GM12878 (cell line): Measurements from ENCODE around the gene LPCAT4. TPM values are rescaled to one million over a fixed set of nuclear protein-coding genes. Genes with fewer than 3 reads are reported as not detected.
A peak's percentile ranks its signal among the peaks of the same experiment; 100 is the strongest.

Source experiments
- ATAC-seq: fragments of 200-7000 bp; cut with Tn5 transposase; 3 replicates; pipeline ENCODE4 v1.9.1; 2020; ENCODE audit warnings: mild to moderate bottlenecking, moderate library complexity
- BruUV-seq: library from RNA; stranded (reverse); fragments of 400-500 nt; replicated peaks from 2 replicates; lab custom pipeline; 2021; lab: Mats Ljungman, UMichigan
- CTCF ChIA-PET: fragments of 300-600 bp; sonication (Branson Sonifier 250); formaldehyde crosslinking; extraction: SDS; loops from one replicate; lab custom pipeline; 2021; ENCODE audit warnings: inconsistent platforms; lab: Yijun Ruan, JAX
- POLR2A ChIA-PET: fragments of 350-600 bp; formaldehyde crosslinking; extraction: SDS; loops from one replicate; lab custom pipeline; 2021; ENCODE audit warnings: inconsistent platforms; lab: Charles Lee
- RAD21 ChIA-PET: fragments of 300-600 bp; sonication (Branson Sonifier 250); formaldehyde crosslinking; loops from one replicate; lab custom pipeline; 2023; ENCODE audit warnings: antibody characterized with exemption; ENCODE audit not compliant: unreplicated experiment; lab: Charles Lee
- SMC1A ChIA-PET: fragments of 300-600 bp; sonication (Branson Sonifier 250); formaldehyde crosslinking; loops from one replicate; lab custom pipeline; 2023; ENCODE audit not compliant: unreplicated experiment, uncharacterized antibody; lab: Charles Lee
- DNase-seq: peaks from one replicate; pipeline ENCODE4 v3.0.0-alpha.2; 2011; ENCODE audit warnings: low read depth, low spot score
- FAIRE-seq: peaks from 3 replicates; lab custom pipeline; 2011; peaks lifted over from hg19 to GRCh38; lab: Jason Lieb, UNC
- H2AFZ ChIP-seq: 2 replicates; pipeline ENCODE4 v1.6.0; 2011; ENCODE audit warnings: low read depth, low read length, control low read depth; ENCODE audit not compliant: control insufficient read depth
- H3K27ac ChIP-seq: 2 replicates; pipeline ENCODE4 v1.5.1; 2011; ENCODE audit warnings: control low read depth; ENCODE audit not compliant: control insufficient read depth, insufficient read depth
- H3K27me3 ChIP-seq, 2 experiments: replicated peaks in 1 of 2; 2 replicates each; pipeline versions ENCODE4 v1.6.0 to v1.6.1; 2011; ENCODE audit warnings: low read length in 1 of 2; ENCODE audit not compliant: control insufficient read depth in 2 of 2, insufficient read depth in 2 of 2
- H3K36me3 ChIP-seq, 2 experiments: 2 replicates each; pipeline ENCODE4 v1.5.1; 2011; ENCODE audit warnings: low read length in 1 of 2; ENCODE audit not compliant: control insufficient read depth in 2 of 2, insufficient read depth in 2 of 2
- H3K4me1 ChIP-seq: 2 replicates; pipeline ENCODE4 v1.6.1; 2011; ENCODE audit warnings: mild to moderate bottlenecking, low read length, moderate library complexity, mixed read lengths; ENCODE audit not compliant: control insufficient read depth, insufficient read depth
- H3K4me2 ChIP-seq: 2 replicates; pipeline ENCODE4 v1.6.0; 2011; ENCODE audit warnings: control low read depth; ENCODE audit not compliant: control insufficient read depth, insufficient read depth
- H3K4me3 ChIP-seq: fragments of 200-600 bp; sonication (generic); 2 replicates; pipeline ENCODE4 v1.5.1; 2016
- H3K79me2 ChIP-seq: 2 replicates; pipeline ENCODE4 v1.6.0; 2011; ENCODE audit warnings: low read length; ENCODE audit not compliant: control insufficient read depth, insufficient read depth
- H3K9ac ChIP-seq: 2 replicates; pipeline ENCODE4 v1.8.0; 2011; ENCODE audit warnings: low read length, control low read depth, mixed read lengths; ENCODE audit not compliant: control insufficient read depth, insufficient read depth
- H3K9me3 ChIP-seq: replicated peaks from 3 replicates; pipeline ENCODE4 v1.5.1; 2011; ENCODE audit warnings: mild to moderate bottlenecking, low read length; ENCODE audit not compliant: control insufficient read depth, insufficient read depth
- H4K20me1 ChIP-seq: 2 replicates; pipeline ENCODE4 v1.6.0; 2011; ENCODE audit not compliant: control insufficient read depth, insufficient read depth
- ESRRA ChIP-seq: IDR thresholded peaks from 2 replicates; pipeline ENCODE4 v1.6.1; 2012; ENCODE audit warnings: mild to moderate bottlenecking, low read length, improper control_type of control experiment
- HDAC6 ChIP-seq: fragments of 200-600 bp; sonication (generic); IDR thresholded peaks from one replicate; pipeline ENCODE4 v1.8.0; 2017; ENCODE audit warnings: antibody characterized with exemption; ENCODE audit not compliant: unreplicated experiment
- NBN ChIP-seq: fragments of 450-650 bp; IDR thresholded peaks from 2 replicates; pipeline ENCODE4 v1.6.1; 2016
- SREBF2 ChIP-seq: IDR thresholded peaks from 2 replicates; pipeline ENCODE4 v1.6.1; 2012; ENCODE audit warnings: mild to moderate bottlenecking, low read length
- TARDBP ChIP-seq: IDR thresholded peaks from 2 replicates; pipeline ENCODE4 v1.6.1; 2016; ENCODE audit warnings: borderline replicate concordance
- ZSCAN29 ChIP-seq: fragments of 450-650 bp; IDR thresholded peaks from 2 replicates; pipeline ENCODE4 v1.6.1; 2017; ENCODE audit warnings: mild to moderate bottlenecking, moderate library complexity
- WGBS: methylation state at CpG from one replicate; pipeline ENCODE4 v1.1.6; 2016; ENCODE audit warnings: low lambda C conversion rate; ENCODE audit not compliant: insufficient replicate concordance, insufficient coverage; ENCODE audit errors: missing lambda C conversion rate; 5-methylcytosine and 5-hydroxymethylcytosine counted together
- in situ Hi-C: fragments of 300-500 bp; cut with MboI; formaldehyde crosslinking; loops from 9 replicates; pipeline ENCODE4 v1.14.3; 2018; ENCODE audit warnings: mixed read lengths
- intact Hi-C: fragments of 100-400 bp; cut with micrococcal nuclease; formaldehyde crosslinking; loops from one replicate; pipeline ENCODE4 v1.14.2; 2022; ENCODE audit not compliant: unreplicated experiment
- polyA plus RNA-seq, 11 experiments: library from polyadenylated mRNA; depleted of rRNA in 4 of 11; unstranded in 6 of 11; stranded (reverse) in 5 of 11; fragments of >200 nt; fragmentation: Nextera tagmentation in 4 of 11; fragmentation: Illumina TruSeq in 1 of 11; extraction: Ambion mirVana in 4 of 11; extraction: Trizol in 1 of 11; gene quantifications; 1 replicate in 1 of 11; 2 replicates in 10 of 11; pipeline versions ENCODE4 v1.2.1 to v1.2.3, GENCODE V29; 2011 to 2016; ENCODE audit warnings: inconsistent platforms in 2 of 11, missing spikeins in 2 of 11, low read depth in 1 of 11
- total RNA-seq, 4 experiments: library from RNA; depleted of rRNA in 3 of 4; stranded (reverse); fragments of >200 nt in 3 of 4; fragmentation: Illumina TruSeq in 1 of 4; extraction: Trizol in 1 of 4; gene quantifications; 2 replicates each; pipeline versions ENCODE4 v1.2.1 to v1.2.3, GENCODE V29; 2013 to 2021
- TF ChIP-seq, protein P1 (sequence below): fragments of 450-650 bp; IDR thresholded peaks from 2 replicates; pipeline ENCODE4 v1.6.1; 2016; ENCODE audit warnings: mild to moderate bottlenecking
- TF ChIP-seq, protein P2 (sequence below): fragments of 150-350 bp; IDR thresholded peaks from 2 replicates; pipeline ENCODE4 v1.6.1; 2016; ENCODE audit warnings: low read depth, low read length

The LPCAT4 gene
- total and polyA plus RNA-seq, 10 of the 15 experiments (the other 5 are each of a cell fraction or from before 2014, with no cell fraction given): 14.4 to 57.2 (median 33.0) TPM

GRCh38 chr15:34330279-34330678 lies 36.7 kb downstream of the LPCAT4 start:
- ChIA-PET POLR2A (interaction anchor here (0.6 to 5.0 kb wide), 10 partner anchors 9 to 637 kb away, joined by 3 to 60 read pairs (median 6); partner anchors contain the start of genes LPCAT4, NOP10 and NUTM1), SMC1A (interaction anchor here (0.6 to 6.8 kb wide), 8 partner anchors 12 to 89 kb away, joined by 3 to 107 read pairs (median 6); partner anchors contain the start of genes LPCAT4, NOP10 and NUTM1), CTCF (interaction anchor here (1.1 to 3.9 kb wide), 6 partner anchors 12 to 88 kb away, joined by 3 to 31 read pairs (median 14); partner anchors contain the start of genes LPCAT4, NOP10 and NUTM1), RAD21 (interaction anchor here (1.4 to 6.6 kb wide), 7 partner anchors 7 to 100 kb away, joined by 4 to 57 read pairs (median 20); partner anchors contain the start of genes LPCAT4 and SLC12A6)
- Histone ChIP-seq H4K20me1 (no peaks in the 10 kb centered on the region), H3K4me2 (peak overlapping the region; percentile 53), H3K27ac (peak overlapping the region; percentile 90; the same call in 1 of the 2 replicates), H3K9me3 (no peaks in the 10 kb centered on the region), H3K9ac (no peak overlapping the region), H3K27me3 (no peaks in the 10 kb centered on the region), H3K4me3 (peak overlapping the region; percentile 40; the same call in 1 of the 2 replicates), H3K79me2 (peaks cover 91% of the 10 kb centered on the region), H2AFZ (no peak overlapping the region), H3K36me3 (no peaks in the 10 kb centered on the region), H3K4me1 (peaks cover 36% of the 10 kb centered on the region)
- no peak for ATAC-seq
- TF ChIP-seq NBN: no peak
- TF ChIP-seq, protein P1, sequence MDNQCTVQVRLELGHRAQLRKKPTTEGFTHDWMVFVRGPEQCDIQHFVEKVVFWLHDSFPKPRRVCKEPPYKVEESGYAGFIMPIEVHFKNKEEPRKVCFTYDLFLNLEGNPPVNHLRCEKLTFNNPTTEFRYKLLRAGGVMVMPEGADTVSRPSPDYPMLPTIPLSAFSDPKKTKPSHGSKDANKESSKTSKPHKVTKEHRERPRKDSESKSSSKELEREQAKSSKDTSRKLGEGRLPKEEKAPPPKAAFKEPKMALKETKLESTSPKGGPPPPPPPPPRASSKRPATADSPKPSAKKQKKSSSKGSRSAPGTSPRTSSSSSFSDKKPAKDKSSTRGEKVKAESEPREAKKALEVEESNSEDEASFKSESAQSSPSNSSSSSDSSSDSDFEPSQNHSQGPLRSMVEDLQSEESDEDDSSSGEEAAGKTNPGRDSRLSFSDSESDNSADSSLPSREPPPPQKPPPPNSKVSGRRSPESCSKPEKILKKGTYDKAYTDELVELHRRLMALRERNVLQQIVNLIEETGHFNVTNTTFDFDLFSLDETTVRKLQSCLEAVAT: peak; percentile 37
- BruUV-seq: no TSS peak
- no peak for FAIRE-seq
- intact Hi-C loops: no loop called here
- in situ Hi-C loops: no loop called here
- 90% methylated on average over 5 of the region's 5 CpGs for WGBS
- DNase-seq: no peak

DNA sequence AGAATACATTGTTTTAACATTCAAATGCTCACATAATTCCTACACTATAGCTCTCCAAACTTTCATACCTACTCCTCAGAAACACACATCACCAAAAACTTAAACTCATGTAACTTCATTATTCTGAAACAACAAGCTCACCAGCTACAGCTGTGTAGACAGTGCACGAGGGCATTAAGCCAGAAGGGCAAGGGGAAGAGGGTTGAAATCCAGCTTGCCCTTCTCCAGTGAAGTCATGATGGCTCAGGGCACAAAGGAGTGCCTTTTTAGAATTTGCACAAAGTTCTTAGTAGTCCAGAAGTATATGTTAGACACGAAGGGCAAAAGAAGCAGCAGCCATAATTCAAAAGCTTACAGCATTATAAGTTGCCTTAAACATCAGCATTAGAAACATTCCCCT lies 38.0 kb downstream of the LPCAT4 start:
- WGBS: 0% methylated on average over 2 of the region's 2 CpGs
- CTCF ChIA-PET: interaction anchor here (1.6 to 3.9 kb wide), 6 partner anchors 8 to 87 kb away, joined by 3 to 31 read pairs (median 18); partner anchors contain the start of genes LPCAT4, NOP10, NUTM1 and SLC12A6
- Histone ChIP-seq H3K79me2 (peaks cover 92% of the 10 kb centered on the region), H3K4me1 (peaks cover 36% of the 10 kb centered on the region), H3K4me3 (peak overlapping the region; percentile 62), H3K9me3 (no peaks in the 10 kb centered on the region), H3K36me3 (no peaks in the 10 kb centered on the region), H3K4me2 (peak overlapping the region; percentile 73), H3K27me3 (no peaks in the 10 kb centered on the region), H3K27ac (peak overlapping the region; percentile 90), H4K20me1 (no peaks in the 10 kb centered on the region), H3K9ac (peak overlapping the region; percentile 64), H2AFZ (peak overlapping the region; percentile 37; the same call in 1 of the 2 replicates)
- POLR2A ChIA-PET: interaction anchor here (1.1 to 5.0 kb wide), 7 partner anchors 8 to 73 kb away, joined by 3 to 60 read pairs (median 8); partner anchors contain the start of genes LPCAT4, NOP10, NUTM1 and SLC12A6
- SMC1A ChIA-PET: interaction anchor here (1.2 to 6.8 kb wide), 8 partner anchors 8 to 88 kb away, joined by 3 to 107 read pairs (median 18); partner anchors contain the start of genes LPCAT4 and SLC12A6
- RAD21 ChIA-PET: interaction anchor here (0.8 to 6.6 kb wide), 10 partner anchors 9 to 259 kb away, joined by 3 to 57 read pairs (median 10); partner anchors contain the start of genes LPCAT4, NOP10, NUTM1 and SLC12A6
- ATAC-seq (peak; percentile 27), DNase-seq (no peak), FAIRE-seq (no peak)
- BruUV-seq: no TSS peak
- in situ Hi-C loops: no loop called here
- intact Hi-C loops: loop anchor here (5.0 kb wide), 1 partner anchor 38 kb away; the partner anchor contains the start of gene LPCAT4
- TF ChIP-seq, protein P2, sequence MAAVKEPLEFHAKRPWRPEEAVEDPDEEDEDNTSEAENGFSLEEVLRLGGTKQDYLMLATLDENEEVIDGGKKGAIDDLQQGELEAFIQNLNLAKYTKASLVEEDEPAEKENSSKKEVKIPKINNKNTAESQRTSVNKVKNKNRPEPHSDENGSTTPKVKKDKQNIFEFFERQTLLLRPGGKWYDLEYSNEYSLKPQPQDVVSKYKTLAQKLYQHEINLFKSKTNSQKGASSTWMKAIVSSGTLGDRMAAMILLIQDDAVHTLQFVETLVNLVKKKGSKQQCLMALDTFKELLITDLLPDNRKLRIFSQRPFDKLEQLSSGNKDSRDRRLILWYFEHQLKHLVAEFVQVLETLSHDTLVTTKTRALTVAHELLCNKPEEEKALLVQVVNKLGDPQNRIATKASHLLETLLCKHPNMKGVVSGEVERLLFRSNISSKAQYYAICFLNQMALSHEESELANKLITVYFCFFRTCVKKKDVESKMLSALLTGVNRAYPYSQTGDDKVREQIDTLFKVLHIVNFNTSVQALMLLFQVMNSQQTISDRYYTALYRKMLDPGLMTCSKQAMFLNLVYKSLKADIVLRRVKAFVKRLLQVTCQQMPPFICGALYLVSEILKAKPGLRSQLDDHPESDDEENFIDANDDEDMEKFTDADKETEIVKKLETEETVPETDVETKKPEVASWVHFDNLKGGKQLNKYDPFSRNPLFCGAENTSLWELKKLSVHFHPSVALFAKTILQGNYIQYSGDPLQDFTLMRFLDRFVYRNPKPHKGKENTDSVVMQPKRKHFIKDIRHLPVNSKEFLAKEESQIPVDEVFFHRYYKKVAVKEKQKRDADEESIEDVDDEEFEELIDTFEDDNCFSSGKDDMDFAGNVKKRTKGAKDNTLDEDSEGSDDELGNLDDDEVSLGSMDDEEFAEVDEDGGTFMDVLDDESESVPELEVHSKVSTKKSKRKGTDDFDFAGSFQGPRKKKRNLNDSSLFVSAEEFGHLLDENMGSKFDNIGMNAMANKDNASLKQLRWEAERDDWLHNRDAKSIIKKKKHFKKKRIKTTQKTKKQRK: no peak
- no peak for TF ChIP-seq SREBF2
- TF ChIP-seq ZSCAN29: no peak
- TF ChIP-seq, protein P1: no peak
- TF ChIP-seq ESRRA: no peak
- TF ChIP-seq HDAC6: no peak
- TF ChIP-seq TARDBP: no peak
